Fibroblast of lung (primary cell): ENCODE measurements around the gene PCDH9.

ENCODE experiments used
- EZH2 ChIP-seq: IDR thresholded peaks from 2 replicates; pipeline ENCODE4 v1.5.1; 2012; ENCODE audit warnings: low read length, control low read depth, mild to moderate bottlenecking; ENCODE audit errors: missing control alignments
- TF ChIP-seq, protein P1 (sequence below), 2 donors: IDR thresholded peaks in 1 of 2; conservative IDR thresholded peaks in 1 of 2; 1 replicate in 1 of 2; 2 replicates in 1 of 2; pipeline ENCODE4 v1.5.1; 2011 to 2012; ENCODE audit warnings: low read length in 2 of 2, control low read depth in 1 of 2, inconsistent platforms in 1 of 2, low read depth in 1 of 2, mild to moderate bottlenecking in 1 of 2

DNA sequence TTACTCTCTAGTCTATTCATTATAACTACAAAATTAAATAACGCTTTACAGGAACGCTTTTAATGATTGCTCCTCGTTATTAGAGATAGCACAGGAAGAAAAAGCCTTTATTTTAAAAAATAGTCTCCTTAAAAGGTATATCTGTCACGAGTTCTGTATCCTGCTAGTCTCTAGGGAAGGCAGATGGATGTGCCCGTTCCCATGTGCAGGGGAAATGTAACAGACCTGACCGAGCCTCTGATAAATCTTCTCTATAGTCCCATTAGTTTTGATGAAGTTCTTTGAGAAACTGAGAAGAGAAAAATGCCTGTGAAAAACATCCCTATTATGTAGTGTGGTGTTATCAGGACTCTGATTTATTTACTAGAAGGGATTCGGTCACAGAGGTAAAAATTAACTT lies 226.4 kb downstream of the PCDH9 start:
- TF ChIP-seq, protein P1, sequence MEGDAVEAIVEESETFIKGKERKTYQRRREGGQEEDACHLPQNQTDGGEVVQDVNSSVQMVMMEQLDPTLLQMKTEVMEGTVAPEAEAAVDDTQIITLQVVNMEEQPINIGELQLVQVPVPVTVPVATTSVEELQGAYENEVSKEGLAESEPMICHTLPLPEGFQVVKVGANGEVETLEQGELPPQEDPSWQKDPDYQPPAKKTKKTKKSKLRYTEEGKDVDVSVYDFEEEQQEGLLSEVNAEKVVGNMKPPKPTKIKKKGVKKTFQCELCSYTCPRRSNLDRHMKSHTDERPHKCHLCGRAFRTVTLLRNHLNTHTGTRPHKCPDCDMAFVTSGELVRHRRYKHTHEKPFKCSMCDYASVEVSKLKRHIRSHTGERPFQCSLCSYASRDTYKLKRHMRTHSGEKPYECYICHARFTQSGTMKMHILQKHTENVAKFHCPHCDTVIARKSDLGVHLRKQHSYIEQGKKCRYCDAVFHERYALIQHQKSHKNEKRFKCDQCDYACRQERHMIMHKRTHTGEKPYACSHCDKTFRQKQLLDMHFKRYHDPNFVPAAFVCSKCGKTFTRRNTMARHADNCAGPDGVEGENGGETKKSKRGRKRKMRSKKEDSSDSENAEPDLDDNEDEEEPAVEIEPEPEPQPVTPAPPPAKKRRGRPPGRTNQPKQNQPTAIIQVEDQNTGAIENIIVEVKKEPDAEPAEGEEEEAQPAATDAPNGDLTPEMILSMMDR (conservative IDR thresholded peaks at IDR 0.05 in 1 of 2, IDR thresholded peaks at IDR 0.05 in 1 of 2; ENCODE audit: low read depth in 1 of 2, low read length in 2 of 2), result no peak
- no peak for TF ChIP-seq EZH2
